ENCODE measurements around the gene NARS2. TPM values are rescaled to one million over a fixed set of nuclear protein-coding genes. Genes with fewer than 3 reads are reported as not detected.
A peak's percentile ranks its signal among the peaks of the same experiment; 100 is the strongest.

NARS2 gene
- total and polyA plus RNA-seq, 9 of the 15 experiments (the other 6 are each of a cell fraction or from before 2014, with no cell fraction given) = 26.8 to 48.0 (median 34.2) TPM

DNA sequence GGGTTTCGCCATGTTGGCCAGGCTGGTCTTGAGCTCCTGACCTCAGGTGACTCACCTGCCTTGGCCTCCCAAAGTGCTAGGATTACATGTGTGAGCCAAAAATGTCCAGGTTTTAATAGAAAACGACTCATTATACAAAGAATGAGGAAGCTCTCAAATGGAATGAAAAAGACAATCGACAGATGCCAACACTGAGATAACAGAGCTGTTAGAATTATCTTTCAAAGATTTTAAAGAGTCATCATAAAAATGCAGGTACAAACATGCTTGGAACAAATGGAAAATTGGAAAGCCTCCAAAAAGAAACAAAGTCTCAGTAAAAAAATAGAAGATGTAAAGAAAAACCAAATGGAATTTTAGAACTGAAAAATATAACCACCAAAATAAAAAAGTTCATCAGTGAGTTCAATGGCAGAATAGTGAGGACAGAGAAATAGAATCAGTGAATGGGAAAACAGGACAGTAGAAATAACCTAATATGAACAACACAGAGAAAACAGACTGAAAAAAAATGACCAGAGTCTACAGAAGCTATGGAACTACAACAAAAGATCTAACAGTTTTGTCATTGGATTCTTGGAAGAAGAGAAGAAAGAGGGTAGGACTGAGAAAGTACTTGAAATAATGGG lies 168.0 kb downstream of the NARS2 start (continued):
- TF ChIP-seq, protein P1, sequence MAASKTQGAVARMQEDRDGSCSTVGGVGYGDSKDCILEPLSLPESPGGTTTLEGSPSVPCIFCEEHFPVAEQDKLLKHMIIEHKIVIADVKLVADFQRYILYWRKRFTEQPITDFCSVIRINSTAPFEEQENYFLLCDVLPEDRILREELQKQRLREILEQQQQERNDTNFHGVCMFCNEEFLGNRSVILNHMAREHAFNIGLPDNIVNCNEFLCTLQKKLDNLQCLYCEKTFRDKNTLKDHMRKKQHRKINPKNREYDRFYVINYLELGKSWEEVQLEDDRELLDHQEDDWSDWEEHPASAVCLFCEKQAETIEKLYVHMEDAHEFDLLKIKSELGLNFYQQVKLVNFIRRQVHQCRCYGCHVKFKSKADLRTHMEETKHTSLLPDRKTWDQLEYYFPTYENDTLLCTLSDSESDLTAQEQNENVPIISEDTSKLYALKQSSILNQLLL (CRISPR knock-in tag; IDR thresholded peaks at IDR 0.05; ENCODE audit: borderline replicate concordance) = no peak
- TF ChIP-seq, protein P2, sequence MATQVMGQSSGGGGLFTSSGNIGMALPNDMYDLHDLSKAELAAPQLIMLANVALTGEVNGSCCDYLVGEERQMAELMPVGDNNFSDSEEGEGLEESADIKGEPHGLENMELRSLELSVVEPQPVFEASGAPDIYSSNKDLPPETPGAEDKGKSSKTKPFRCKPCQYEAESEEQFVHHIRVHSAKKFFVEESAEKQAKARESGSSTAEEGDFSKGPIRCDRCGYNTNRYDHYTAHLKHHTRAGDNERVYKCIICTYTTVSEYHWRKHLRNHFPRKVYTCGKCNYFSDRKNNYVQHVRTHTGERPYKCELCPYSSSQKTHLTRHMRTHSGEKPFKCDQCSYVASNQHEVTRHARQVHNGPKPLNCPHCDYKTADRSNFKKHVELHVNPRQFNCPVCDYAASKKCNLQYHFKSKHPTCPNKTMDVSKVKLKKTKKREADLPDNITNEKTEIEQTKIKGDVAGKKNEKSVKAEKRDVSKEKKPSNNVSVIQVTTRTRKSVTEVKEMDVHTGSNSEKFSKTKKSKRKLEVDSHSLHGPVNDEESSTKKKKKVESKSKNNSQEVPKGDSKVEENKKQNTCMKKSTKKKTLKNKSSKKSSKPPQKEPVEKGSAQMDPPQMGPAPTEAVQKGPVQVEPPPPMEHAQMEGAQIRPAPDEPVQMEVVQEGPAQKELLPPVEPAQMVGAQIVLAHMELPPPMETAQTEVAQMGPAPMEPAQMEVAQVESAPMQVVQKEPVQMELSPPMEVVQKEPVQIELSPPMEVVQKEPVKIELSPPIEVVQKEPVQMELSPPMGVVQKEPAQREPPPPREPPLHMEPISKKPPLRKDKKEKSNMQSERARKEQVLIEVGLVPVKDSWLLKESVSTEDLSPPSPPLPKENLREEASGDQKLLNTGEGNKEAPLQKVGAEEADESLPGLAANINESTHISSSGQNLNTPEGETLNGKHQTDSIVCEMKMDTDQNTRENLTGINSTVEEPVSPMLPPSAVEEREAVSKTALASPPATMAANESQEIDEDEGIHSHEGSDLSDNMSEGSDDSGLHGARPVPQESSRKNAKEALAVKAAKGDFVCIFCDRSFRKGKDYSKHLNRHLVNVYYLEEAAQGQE (IDR thresholded peaks at IDR 0.05; ENCODE audit: borderline replicate concordance) = no peak
- TF ChIP-seq, protein P2 (CRISPR knock-in tag; IDR thresholded peaks at IDR 0.05; ENCODE audit: low read depth) = no peak
- no peak for TF ChIP-seq NCOA1 (IDR thresholded peaks at IDR 0.05; ENCODE audit: low read depth)
- TF ChIP-seq HNRNPK (IDR thresholded peaks at IDR 0.05; ENCODE audit: low read depth, low read length, poor library complexity, severe bottlenecking) = no peak
- TF ChIP-seq ZNF41 (CRISPR knock-in tag; conservative IDR thresholded peaks at IDR 0.05) = no peak
- no peak for TF ChIP-seq GABPB1 (CRISPR knock-in tag; IDR thresholded peaks at IDR 0.05)
- TF ChIP-seq TAL1 (IDR thresholded peaks at IDR 0.05) = peak; percentile 9; the same call in 1 of the 2 replicates
- no peak for TF ChIP-seq ZNF512 (tag; IDR thresholded peaks at IDR 0.05)
- no peak for TF ChIP-seq HINFP (tag; conservative IDR thresholded peaks at IDR 0.05; ENCODE audit: low read depth)
- no peak for TF ChIP-seq KDM4B (IDR thresholded peaks at IDR 0.05; ENCODE audit: borderline replicate concordance in 2 of 2, low read depth in 1 of 2)
- TF ChIP-seq ZNF316 (IDR thresholded peaks at IDR 0.05) = peak; percentile 84
- peak; percentile 52; the same call in 1 of the 2 replicates for TF ChIP-seq SMARCE1 (IDR thresholded peaks at IDR 0.05)
- no peak for TF ChIP-seq MCM3 (IDR thresholded peaks at IDR 0.05)
- no peak for TF ChIP-seq MTA2 (IDR thresholded peaks at IDR 0.05; ENCODE audit: low read depth)
- TF ChIP-seq BRD9 (IDR thresholded peaks at IDR 0.05; ENCODE audit: low read depth, partially characterized antibody) = no peak

All from K562 (cell line).